Occipital lobe (tissue), 2 donors: ENCODE results near the gene UBN1. TPM values are rescaled to one million over a fixed set of nuclear protein-coding genes. Genes with fewer than 3 reads are reported as not detected.

Source experiments
- DNase-seq: peaks from one replicate; lab custom pipeline; 2025; lab: John Stamatoyannopoulos, UW
- total RNA-seq: library from RNA; depleted of rRNA; stranded (reverse); fragments of >200 nt; gene quantifications from one replicate; pipeline ENCODE4 v1.2.3, GENCODE V29; 2014

The UBN1 gene
- total RNA-seq, 1 donor from 2014 or later: 13.9 TPM

- no peak for DNase-seq
Observed at GRCh38 chr16:4860727-4861342, 13.6 kb downstream of the UBN1 start.

GRCh38 chr16:4862639-4863038 lies 15.4 kb downstream of the UBN1 start:
- no peak for DNase-seq

GRCh38 chr16:4864728-4865127 lies 17.4 kb downstream of the UBN1 start:
- DNase-seq: no peak

- no peak for DNase-seq
Observed at GRCh38 chr16:4865231-4865860, 18.1 kb downstream of the UBN1 start.

- DNase-seq: no peak
Observed at GRCh38 chr16:4866586-4866985, 19.3 kb downstream of the UBN1 start.

GRCh38 chr16:4868026-4868425 lies 20.7 kb downstream of the UBN1 start:
- no peak for DNase-seq

GRCh38 chr16:4868535-4868934 lies 21.3 kb downstream of the UBN1 start:
- DNase-seq: no peak

GRCh38 chr16:4869147-4869805 lies 22.0 kb downstream of the UBN1 start:
- DNase-seq: no peak

- DNase-seq: no peak
Observed at GRCh38 chr16:4870138-4870671, 22.9 kb downstream of the UBN1 start.

- DNase-seq: no peak
Observed at GRCh38 chr16:4871071-4871470, 23.8 kb downstream of the UBN1 start.

- DNase-seq: no peak
Observed at GRCh38 chr16:4873091-4873490, 25.8 kb downstream of the UBN1 start.

GRCh38 chr16:4874666-4875065 lies 27.4 kb downstream of the UBN1 start:
- no peak for DNase-seq

- DNase-seq: no peak
Observed at GRCh38 chr16:4876646-4877379, 29.5 kb downstream of the UBN1 start.

GRCh38 chr16:4877380-4877685 lies 30.1 kb downstream of the UBN1 start:
- DNase-seq: no peak

GRCh38 chr16:4879049-4879448 lies 31.8 kb downstream of the UBN1 start:
- DNase-seq: no peak

GRCh38 chr16:4880006-4880580 lies 32.8 kb downstream of the UBN1 start:
- DNase-seq: no peak

- no peak for DNase-seq
Observed at GRCh38 chr16:4882000-4882632, 34.8 kb downstream of the UBN1 start.

GRCh38 chr16:4882633-4883285 lies 35.5 kb downstream of the UBN1 start:
- no peak for DNase-seq

- DNase-seq: no peak
Observed at GRCh38 chr16:4883501-4883900, 36.2 kb downstream of the UBN1 start.

- DNase-seq: no peak
Observed at GRCh38 chr16:4884209-4884608, 36.9 kb downstream of the UBN1 start.
